ENCODE data around the gene DEDD.

DNA sequence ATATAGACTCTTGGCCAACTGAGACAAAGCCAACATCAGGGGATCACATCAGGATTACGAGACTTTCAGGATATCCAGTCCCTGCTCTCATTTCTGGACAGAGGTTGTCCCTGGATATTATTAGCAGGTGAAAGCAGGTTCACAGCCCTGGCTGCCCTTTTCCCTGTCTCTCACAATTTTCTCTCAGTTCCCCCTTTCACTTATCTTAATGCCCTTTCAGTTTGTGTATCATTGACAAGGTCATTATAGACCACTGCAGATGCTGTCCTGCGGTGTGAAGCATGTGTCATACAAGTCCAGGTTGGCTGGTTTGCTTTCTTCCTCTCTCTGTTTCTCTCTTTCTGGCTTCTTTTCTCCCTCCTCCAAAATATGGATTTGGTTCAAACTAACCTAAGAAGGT, 36.5 kb downstream of the DEDD start:
- TF ChIP-seq, protein P1, sequence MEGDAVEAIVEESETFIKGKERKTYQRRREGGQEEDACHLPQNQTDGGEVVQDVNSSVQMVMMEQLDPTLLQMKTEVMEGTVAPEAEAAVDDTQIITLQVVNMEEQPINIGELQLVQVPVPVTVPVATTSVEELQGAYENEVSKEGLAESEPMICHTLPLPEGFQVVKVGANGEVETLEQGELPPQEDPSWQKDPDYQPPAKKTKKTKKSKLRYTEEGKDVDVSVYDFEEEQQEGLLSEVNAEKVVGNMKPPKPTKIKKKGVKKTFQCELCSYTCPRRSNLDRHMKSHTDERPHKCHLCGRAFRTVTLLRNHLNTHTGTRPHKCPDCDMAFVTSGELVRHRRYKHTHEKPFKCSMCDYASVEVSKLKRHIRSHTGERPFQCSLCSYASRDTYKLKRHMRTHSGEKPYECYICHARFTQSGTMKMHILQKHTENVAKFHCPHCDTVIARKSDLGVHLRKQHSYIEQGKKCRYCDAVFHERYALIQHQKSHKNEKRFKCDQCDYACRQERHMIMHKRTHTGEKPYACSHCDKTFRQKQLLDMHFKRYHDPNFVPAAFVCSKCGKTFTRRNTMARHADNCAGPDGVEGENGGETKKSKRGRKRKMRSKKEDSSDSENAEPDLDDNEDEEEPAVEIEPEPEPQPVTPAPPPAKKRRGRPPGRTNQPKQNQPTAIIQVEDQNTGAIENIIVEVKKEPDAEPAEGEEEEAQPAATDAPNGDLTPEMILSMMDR (conservative IDR thresholded peaks at IDR 0.05; ENCODE audit: low read length) = no peak
- TF ChIP-seq EZH2phosphoT487 (IDR thresholded peaks at IDR 0.05; ENCODE audit: borderline replicate concordance, low read depth, low read length) = no peak
